Measurements from ENCODE around the gene NOX5. TPM values are rescaled to one million over a fixed set of nuclear protein-coding genes. Genes with fewer than 3 reads are reported as not detected.

Gene NOX5
- total RNA-seq, 1 experiment from 2014 or later, result 0.91 TPM

DNA sequence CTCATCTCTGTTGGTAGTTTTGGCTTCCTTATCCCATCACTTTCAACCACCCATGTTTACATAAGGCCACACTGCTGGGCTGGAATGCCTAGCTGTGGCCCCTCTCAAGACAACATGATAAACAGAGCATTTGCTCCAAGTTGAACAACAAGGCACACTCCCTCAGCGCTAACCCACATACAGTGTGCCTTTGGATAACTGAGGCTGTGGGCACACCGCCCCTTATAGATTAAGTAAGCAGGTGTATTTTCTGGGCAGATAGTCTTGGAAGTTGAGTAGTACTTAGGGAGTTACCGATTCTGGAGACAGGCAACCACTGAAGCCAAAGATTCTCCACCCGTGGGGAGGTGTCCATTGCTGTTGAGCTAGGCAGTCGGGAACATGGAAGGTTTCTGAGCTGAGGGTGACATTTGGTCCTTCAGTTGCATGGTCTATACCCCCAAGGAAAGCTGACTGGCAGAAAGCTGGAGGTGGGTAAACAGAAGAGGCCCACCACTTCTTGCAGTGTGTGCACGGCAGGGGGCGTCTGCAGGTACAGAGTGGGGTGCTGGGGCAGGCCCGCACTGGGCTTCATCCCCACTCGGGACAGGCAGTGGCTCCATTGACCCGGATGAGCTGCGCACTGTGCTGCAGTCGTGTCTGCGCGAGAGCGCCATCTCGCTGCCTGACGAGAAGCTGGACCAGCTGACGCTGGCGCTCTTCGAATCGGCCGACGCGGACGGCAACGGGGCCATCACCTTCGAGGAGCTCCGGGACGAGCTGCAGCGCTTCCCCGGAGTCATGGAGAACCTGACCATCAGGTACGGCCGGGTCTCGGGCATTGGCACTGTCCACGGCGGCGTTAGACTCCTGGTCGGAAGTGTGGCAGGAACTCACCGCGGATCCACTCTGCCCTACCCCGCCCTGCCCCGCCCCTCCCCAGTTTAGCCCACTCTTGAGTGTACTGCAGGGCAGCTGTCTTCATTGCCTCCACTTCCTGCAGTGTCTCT lies 16.8 kb downstream of the NOX5 start:
- H3K9me2 ChIP-seq (ENCODE audit: insufficient read depth), result no peaks in the 10 kb centered on the region
- RAD21 ChIA-PET (ENCODE audit: low non-redundant PET in 1 of 2, low total read pairs in 2 of 2, uncharacterized antibody in 2 of 2, unreplicated experiment in 2 of 2), result interaction anchor here (0.6 to 1.2 kb wide), 3 partner anchors 17 to 383 kb away, joined by 3 to 5 read pairs (median 3); partner anchors contain the start of genes KIF23 (in 1 of the 2) and NOX5 (in 1 of the 2)
- peaks cover 7 to 49% of the 10 kb centered on the region in 2 experiments; a peak in 3 of 4 replicates for H3K4me1 ChIP-seq (ENCODE audit: control insufficient read depth in 1 of 2, insufficient read depth in 2 of 2, low read length in 2 of 2)
- no TSS peak for BruUV-seq (replicated peaks)
- CTCF ChIA-PET, result interaction anchor here (0.6 to 2.2 kb wide), 21 partner anchors 8 to 778 kb away, joined by 3 to 13 read pairs (median 5); no protein-coding TSS in a partner anchor
- no peaks in the 10 kb centered on the region for H3K79me2 ChIP-seq (ENCODE audit: insufficient read depth, low read length)
- H3K36me3 ChIP-seq (ENCODE audit: control insufficient read depth in 1 of 2, insufficient read depth in 2 of 2, low read length in 2 of 2), result no peaks in the 10 kb centered on the region
- no peak for TF ChIP-seq ZFX (IDR thresholded peaks at IDR 0.05)
- TF ChIP-seq, protein P1, sequence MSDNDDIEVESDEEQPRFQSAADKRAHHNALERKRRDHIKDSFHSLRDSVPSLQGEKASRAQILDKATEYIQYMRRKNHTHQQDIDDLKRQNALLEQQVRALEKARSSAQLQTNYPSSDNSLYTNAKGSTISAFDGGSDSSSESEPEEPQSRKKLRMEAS (IDR thresholded peaks at IDR 0.05), result peak; percentile 69; the same call in 1 of the 2 replicates
- peak; percentile 69 for TF ChIP-seq CBX3 (IDR thresholded peaks at IDR 0.05; ENCODE audit: low read depth)
- peak; percentile 26 for TF ChIP-seq TCF7L2 (IDR thresholded peaks at IDR 0.05; ENCODE audit: borderline replicate concordance, extremely low read depth, insufficient read depth, insufficient read length)
- TF ChIP-seq RAD21 (IDR thresholded peaks at IDR 0.05; ENCODE audit: low read depth), result peak; percentile 61
- TF ChIP-seq, protein P2, sequence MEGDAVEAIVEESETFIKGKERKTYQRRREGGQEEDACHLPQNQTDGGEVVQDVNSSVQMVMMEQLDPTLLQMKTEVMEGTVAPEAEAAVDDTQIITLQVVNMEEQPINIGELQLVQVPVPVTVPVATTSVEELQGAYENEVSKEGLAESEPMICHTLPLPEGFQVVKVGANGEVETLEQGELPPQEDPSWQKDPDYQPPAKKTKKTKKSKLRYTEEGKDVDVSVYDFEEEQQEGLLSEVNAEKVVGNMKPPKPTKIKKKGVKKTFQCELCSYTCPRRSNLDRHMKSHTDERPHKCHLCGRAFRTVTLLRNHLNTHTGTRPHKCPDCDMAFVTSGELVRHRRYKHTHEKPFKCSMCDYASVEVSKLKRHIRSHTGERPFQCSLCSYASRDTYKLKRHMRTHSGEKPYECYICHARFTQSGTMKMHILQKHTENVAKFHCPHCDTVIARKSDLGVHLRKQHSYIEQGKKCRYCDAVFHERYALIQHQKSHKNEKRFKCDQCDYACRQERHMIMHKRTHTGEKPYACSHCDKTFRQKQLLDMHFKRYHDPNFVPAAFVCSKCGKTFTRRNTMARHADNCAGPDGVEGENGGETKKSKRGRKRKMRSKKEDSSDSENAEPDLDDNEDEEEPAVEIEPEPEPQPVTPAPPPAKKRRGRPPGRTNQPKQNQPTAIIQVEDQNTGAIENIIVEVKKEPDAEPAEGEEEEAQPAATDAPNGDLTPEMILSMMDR (IDR thresholded peaks at IDR 0.05 in 2 of 3, conservative IDR thresholded peaks at IDR 0.05 in 1 of 3; ENCODE audit: borderline replicate concordance in 1 of 3, insufficient read depth in 1 of 3, low read depth in 2 of 3, low read length in 2 of 3), result peak; percentile 47 to 71 (median 71); a peak in 5 of 6 replicates
- peak; percentile 38 for TF ChIP-seq YY1 (IDR thresholded peaks at IDR 0.05; ENCODE audit: extremely low read depth, insufficient replicate concordance, low read depth, low read length)
- no peak for TF ChIP-seq POLR2A (IDR thresholded peaks at IDR 0.05; ENCODE audit: borderline replicate concordance, extremely low read depth, insufficient read depth, insufficient read length)
- TF ChIP-seq, protein P3, sequence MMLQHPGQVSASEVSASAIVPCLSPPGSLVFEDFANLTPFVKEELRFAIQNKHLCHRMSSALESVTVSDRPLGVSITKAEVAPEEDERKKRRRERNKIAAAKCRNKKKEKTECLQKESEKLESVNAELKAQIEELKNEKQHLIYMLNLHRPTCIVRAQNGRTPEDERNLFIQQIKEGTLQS (IDR thresholded peaks at IDR 0.05), result no peak
- no peak for TF ChIP-seq JUND (IDR thresholded peaks at IDR 0.05)
- peak; percentile 47; the same call in 1 of the 2 replicates for TF ChIP-seq POLR2AphosphoS5 (IDR thresholded peaks at IDR 0.05; ENCODE audit: low read depth, low read length)
- ATAC-seq, result peak; percentile 91
- H4K20me1 ChIP-seq (ENCODE audit: insufficient read depth), result no peaks in the 10 kb centered on the region
- H3K27me3 ChIP-seq (ENCODE audit: insufficient read depth, low read length), result no peaks in the 10 kb centered on the region
- no peaks in the 10 kb centered on the region for H3K9me3 ChIP-seq (ENCODE audit: control insufficient read depth in 1 of 2, insufficient read depth in 1 of 2, low read depth in 1 of 2, low read length in 2 of 2)
- peak; percentile 65 for DNase-seq (ENCODE audit: low read depth, low spot score)
- H3K27ac ChIP-seq (ENCODE audit: low read depth, low read length), result no peak overlapping the region
- H2AFZ ChIP-seq (ENCODE audit: low read depth, low read length, poor library complexity, severe bottlenecking), result peak overlapping the region; percentile 98
- peak overlapping the region; percentile 94 for H3K4me2 ChIP-seq (ENCODE audit: low read length)
- H3K4me3 ChIP-seq (replicated peaks in 1 of 2; ENCODE audit: low read depth in 1 of 2, low read length in 2 of 2), result peak overlapping the region; percentile 44 to 59
- intact Hi-C loops (cut with micrococcal nuclease), result no loop called here
- POLR2A ChIA-PET, result interaction anchor here (0.9 kb wide), 1 partner anchor 14 kb away, joined by 4 read pairs; no protein-coding TSS in a partner anchor
- peak overlapping the region; percentile 35; the same call in 1 of the 2 replicates for H3K9ac ChIP-seq (ENCODE audit: low read length)
